HG03108 (cell line): ENCODE measurements around the gene CASZ1.

Experiments
- ATAC-seq: cut with Tn5 transposase; IDR thresholded peaks from one replicate; pipeline ENCODE4 v1.9.1; 2021; ENCODE audit warnings: moderate library complexity; ENCODE audit not compliant: unreplicated experiment

Gene CASZ1

GRCh38 chr1:10692401-10693021 is 103.9 kb downstream of the CASZ1 start:
- ATAC-seq = no peak

DNA sequence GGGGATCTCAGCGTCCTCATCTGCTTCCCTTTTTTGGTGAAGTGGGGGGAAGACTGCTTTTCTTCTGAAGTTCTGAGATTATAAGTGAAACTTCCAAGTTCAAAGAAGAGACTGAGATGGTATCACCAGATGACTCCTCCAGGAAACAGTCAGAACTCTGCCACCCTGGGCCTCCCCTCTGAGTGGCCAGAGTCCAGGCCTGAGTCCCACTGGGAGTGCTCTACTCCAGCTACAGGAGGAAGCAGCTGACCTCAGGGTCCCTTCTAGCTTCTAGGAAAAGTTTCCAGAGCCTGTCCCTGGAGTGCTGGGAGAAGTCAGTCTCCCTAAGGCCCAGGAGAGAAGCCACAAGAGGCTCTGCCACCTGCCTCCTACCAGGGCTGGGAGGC is 104.7 kb downstream of the CASZ1 start:
- no peak for ATAC-seq

DNA sequence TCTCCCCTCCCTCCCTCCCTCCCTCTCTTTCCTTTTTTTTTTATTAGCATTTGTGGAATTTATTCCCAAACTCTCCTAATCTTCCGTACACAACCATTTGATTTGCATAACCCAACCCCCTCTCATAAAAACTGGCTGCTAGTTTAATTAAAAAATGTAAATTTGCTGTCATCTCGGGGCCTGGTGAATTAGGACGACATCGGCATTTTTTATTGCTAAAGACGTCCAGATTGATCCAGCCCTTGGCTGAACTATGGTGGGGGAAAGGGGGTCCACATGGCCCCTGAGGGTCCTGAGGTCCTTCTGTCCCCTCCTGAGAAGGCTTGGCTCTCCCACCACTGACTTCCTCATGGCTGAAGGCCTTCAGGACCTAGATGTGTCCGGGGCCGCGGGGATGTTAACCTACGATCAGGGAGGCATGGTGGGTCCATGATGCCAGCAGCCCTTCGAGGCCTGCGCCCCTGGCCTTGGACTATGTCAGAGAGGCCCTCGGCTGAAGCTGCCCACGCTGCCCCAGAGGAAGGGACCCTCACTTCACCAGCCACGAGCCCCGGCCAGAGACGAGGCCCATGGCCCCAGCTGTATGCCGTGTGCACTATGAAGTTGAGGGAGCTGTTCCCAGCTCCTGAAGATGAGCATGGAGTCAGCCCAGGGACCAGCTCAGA is 105.2 kb downstream of the CASZ1 start:
- no peak for ATAC-seq

DNA sequence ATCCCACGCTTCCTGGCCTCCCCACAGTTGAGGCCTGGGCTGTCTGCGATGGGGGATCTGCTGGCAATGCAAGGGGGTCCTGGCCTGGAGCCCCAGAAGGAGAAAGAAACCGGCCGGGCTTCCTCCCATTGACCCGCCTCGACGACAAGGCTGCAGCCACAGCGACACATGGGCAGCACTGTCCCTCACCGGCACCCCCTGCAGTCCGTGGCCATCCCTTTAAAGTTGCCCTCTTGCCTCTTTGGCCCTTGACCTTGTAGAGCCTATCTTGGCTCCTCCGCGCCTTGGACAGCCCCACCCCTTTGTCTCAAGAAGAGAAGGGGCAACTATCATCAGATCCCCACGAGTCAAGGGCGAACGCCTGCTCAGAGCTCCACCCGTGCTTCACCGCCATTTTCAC is 106.0 kb downstream of the CASZ1 start:
- no peak for ATAC-seq

DNA sequence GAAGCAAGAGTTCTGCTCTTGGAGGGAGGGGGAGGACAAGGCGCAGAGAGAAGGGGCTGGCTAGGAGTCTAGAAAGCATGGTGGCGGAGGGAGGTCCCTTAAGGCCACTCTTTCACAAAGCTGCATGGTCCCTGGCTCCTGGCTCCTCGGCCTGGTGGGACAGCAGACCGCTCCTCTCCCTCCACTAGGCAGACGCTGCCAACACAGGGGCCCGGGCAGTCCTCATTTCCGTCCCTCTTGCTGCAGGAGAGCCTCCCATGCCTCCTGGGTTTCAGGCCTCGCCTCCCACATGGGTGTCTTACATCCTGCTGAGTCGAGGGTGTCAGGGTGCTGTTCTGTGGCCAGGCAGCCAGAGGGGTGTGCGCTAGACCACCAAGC is 108.0 kb downstream of the CASZ1 start:
- ATAC-seq = no peak

- no peak for ATAC-seq
Measured at GRCh38 chr1:10687782-10688408, 108.6 kb downstream of the CASZ1 start.

DNA sequence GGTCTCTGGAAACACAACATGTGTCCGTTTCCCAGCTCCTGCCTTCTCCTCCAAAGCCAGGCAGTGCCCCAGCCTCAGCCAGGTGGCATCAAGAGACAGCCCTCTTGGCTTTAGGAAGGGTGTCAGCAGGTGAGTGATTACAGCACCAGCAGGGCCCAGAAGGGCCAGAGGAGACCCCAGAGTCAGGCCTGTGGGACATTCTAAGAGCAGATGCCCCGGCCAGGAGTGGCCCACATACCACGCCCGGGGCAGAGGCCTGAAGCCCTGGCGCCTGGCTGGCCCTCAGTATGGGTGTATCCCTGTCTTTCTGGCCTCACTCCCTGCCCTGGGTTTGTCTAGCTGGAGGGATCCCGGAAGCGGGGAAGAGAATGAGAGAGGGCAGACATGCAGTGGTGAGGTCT is 109.2 kb downstream of the CASZ1 start:
- no peak for ATAC-seq

DNA sequence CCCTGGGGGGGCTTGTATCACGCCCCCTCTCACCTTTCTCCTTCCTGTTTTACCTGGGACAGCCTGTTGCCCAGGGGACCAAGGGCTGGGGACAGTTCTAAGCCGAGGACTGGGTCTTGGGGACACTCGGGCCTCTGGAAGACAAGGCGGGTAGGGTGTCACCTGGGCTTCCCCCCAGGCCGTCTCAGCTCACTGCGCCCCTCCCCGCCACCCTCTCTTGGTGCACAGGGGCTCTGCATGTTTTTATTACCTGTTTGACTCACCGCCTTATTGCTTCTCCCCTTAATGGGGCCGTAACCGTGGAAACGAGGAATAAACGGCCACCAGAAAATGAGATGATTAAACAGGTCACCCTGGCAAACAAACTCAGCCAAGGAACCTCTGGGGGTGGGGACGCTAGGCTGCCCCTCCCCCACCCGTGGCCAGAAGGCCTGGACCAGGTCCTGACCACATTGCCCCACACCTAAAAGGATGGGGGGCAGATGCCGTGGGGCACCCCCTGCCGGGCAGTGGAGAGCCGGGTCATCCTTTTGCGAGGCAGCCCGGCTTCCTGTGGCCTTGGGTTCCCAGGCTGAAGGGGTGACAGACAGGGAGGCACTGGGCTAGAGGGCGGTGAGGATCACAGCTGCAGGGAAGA is 109.9 kb downstream of the CASZ1 start:
- ATAC-seq = no peak

GRCh38 chr1:10685808-10686403 is 110.5 kb downstream of the CASZ1 start:
- ATAC-seq = no peak

DNA sequence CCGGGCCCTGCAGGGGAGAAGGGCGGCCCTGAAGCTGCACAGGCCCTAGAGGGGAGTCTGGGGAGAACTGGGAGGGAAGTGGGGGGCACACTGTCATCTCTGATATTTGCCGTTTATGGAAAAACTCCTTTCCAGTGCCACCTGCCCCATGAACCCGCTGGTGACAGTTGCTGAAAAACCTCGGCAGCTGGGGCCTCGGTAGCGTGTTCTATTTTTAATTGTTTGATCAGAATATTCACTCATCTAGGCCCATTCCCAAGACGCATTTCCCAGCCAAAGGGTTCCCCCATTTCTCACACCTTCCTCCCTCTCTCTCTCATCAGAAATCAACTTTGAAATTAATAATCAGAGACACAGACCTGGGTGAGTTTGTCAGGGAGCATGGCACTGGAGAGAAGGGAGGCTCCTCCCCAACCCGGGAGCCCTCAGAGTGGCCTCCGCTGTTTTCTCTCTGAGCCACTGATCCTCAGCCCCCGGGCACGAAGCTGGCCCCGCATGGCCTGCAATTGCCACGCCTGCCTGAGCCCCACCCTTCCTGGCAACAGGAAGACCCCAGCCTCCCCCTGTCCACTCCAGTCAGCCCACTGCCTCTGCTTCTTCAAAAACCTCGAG is 111.1 kb downstream of the CASZ1 start:
- no peak for ATAC-seq

DNA sequence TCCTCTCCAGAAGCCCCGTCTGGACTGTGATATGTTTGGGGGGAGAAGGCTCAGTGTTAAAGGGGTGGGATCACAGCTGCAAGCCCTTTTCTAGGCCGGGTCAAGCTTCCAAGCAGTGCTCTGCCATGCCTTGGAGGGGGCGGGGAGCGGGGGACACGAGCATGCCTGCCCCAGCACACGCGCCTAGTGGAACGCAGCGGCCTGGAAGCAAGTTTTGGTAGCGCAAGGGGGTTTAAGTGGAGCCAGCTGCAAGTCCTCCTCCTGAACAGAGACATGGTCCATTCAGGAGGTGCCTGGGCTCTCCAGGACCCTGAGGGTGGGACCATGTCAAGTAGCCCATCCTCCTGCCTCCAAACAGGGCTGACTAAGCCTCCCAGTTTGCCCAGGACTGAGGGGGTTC is 112.2 kb downstream of the CASZ1 start:
- ATAC-seq = no peak

GRCh38 chr1:10682449-10683309 is 113.8 kb downstream of the CASZ1 start:
- ATAC-seq = no peak

- ATAC-seq = no peak
Measured at GRCh38 chr1:10682108-10682445, 114.4 kb downstream of the CASZ1 start.

- no peak for ATAC-seq
Measured at GRCh38 chr1:10681296-10682107, 114.9 kb downstream of the CASZ1 start.

- no peak for ATAC-seq
Measured at GRCh38 chr1:10680487-10680886, 116.0 kb downstream of the CASZ1 start.

- no peak for ATAC-seq
Measured at GRCh38 chr1:10679496-10680220, 116.8 kb downstream of the CASZ1 start.

GRCh38 chr1:10678852-10679251 is 117.6 kb downstream of the CASZ1 start:
- ATAC-seq = no peak

GRCh38 chr1:10678402-10678801 is 118.0 kb downstream of the CASZ1 start:
- no peak for ATAC-seq
